H9 (cell line): Measurements from ENCODE around the gene ANKRD13A. TPM values are rescaled to one million over a fixed set of nuclear protein-coding genes. Genes with fewer than 3 reads are reported as not detected.

Source experiments
- DNase-seq: peaks from one replicate; pipeline ENCODE4 v3.0.0-alpha.2; 2017
- H2AFZ ChIP-seq: one replicate; pipeline ENCODE4 v1.6.1; 2013; ENCODE audit warnings: mild to moderate bottlenecking, low read length, control low read depth, moderate library complexity
- H2AK5ac ChIP-seq: 2 replicates; pipeline ENCODE4 v1.6.1; 2013; ENCODE audit warnings: low read length, control low read depth, mixed read lengths; ENCODE audit not compliant: insufficient read length
- H2BK120ac ChIP-seq: one replicate; pipeline ENCODE4 v1.6.1; 2013; ENCODE audit warnings: low read depth, mild to moderate bottlenecking, low read length, control low read depth, inconsistent platforms; ENCODE audit not compliant: poor library complexity, severe bottlenecking
- H2BK12ac ChIP-seq: 2 replicates; pipeline ENCODE4 v1.6.1; 2013; ENCODE audit warnings: low read length, control low read depth, mixed read lengths, low read depth; ENCODE audit not compliant: insufficient read length
- H2BK15ac ChIP-seq: 2 replicates; pipeline ENCODE4 v1.6.1; 2013; ENCODE audit warnings: low read depth, low read length, control low read depth
- H2BK20ac ChIP-seq: one replicate; pipeline ENCODE4 v1.6.1; 2013; ENCODE audit warnings: low read depth, mild to moderate bottlenecking, low read length, control low read depth, inconsistent platforms; ENCODE audit not compliant: poor library complexity, severe bottlenecking
- H2BK5ac ChIP-seq: 2 replicates; pipeline ENCODE4 v1.6.1; 2013; ENCODE audit warnings: low read length, control low read depth, mixed read lengths; ENCODE audit not compliant: insufficient read length
- H3K14ac ChIP-seq: 2 replicates; pipeline ENCODE4 v1.6.1; 2013; ENCODE audit warnings: low read length, control low read depth; ENCODE audit not compliant: insufficient read depth
- H3K18ac ChIP-seq: 2 replicates; pipeline ENCODE4 v1.6.1; 2013; ENCODE audit warnings: low read depth, mild to moderate bottlenecking, mixed read lengths, low read length, control low read depth; ENCODE audit not compliant: insufficient read length
- H3K23ac ChIP-seq: 2 replicates; pipeline ENCODE4 v1.6.1; 2013; ENCODE audit warnings: low read length, control low read depth, mixed read lengths, low read depth; ENCODE audit not compliant: insufficient read length
- H3K23me2 ChIP-seq: 2 replicates; pipeline ENCODE4 v1.6.1; 2013; ENCODE audit warnings: low read depth, mild to moderate bottlenecking, mixed read lengths, low read length, control low read depth; ENCODE audit not compliant: insufficient read length, poor library complexity, severe bottlenecking
- H3K27ac ChIP-seq: 2 replicates; pipeline ENCODE4 v1.5.1; 2013; ENCODE audit warnings: low read length, control low read depth, mixed read lengths, low read depth; ENCODE audit not compliant: insufficient read length
- H3K27me3 ChIP-seq: 2 replicates; pipeline ENCODE4 v1.6.1; 2013; ENCODE audit warnings: low read length, control low read depth, inconsistent platforms; ENCODE audit not compliant: insufficient read depth
- H3K4ac ChIP-seq: 2 replicates; pipeline ENCODE4 v1.6.1; 2013; ENCODE audit warnings: low read depth, mild to moderate bottlenecking, control low read depth, inconsistent platforms, low read length, moderate library complexity
- H3K4me1 ChIP-seq: 2 replicates; pipeline ENCODE4 v1.6.1; 2013; ENCODE audit warnings: low read length, control low read depth, inconsistent platforms; ENCODE audit not compliant: insufficient read depth
- H3K4me2 ChIP-seq: 2 replicates; pipeline ENCODE4 v1.6.1; 2013; ENCODE audit warnings: low read length, control low read depth, mixed read lengths; ENCODE audit not compliant: insufficient read length, insufficient read depth
- H3K56ac ChIP-seq: 2 replicates; pipeline ENCODE4 v1.6.1; 2013; ENCODE audit warnings: low read depth, mild to moderate bottlenecking, mixed read lengths, low read length, control low read depth; ENCODE audit not compliant: insufficient read length
- H3K79me1 ChIP-seq: 2 replicates; pipeline ENCODE4 v1.6.1; 2013; ENCODE audit warnings: low read depth, mild to moderate bottlenecking, moderate library complexity, low read length, control low read depth, inconsistent platforms; ENCODE audit not compliant: insufficient read depth, poor library complexity, severe bottlenecking
- H3K79me2 ChIP-seq: 2 replicates; pipeline ENCODE4 v1.6.1; 2013; ENCODE audit warnings: low read length, control low read depth, inconsistent platforms; ENCODE audit not compliant: insufficient read depth
- H3K9ac ChIP-seq: 2 replicates; pipeline ENCODE4 v1.6.1; 2013; ENCODE audit warnings: low read length, control low read depth, mixed read lengths; ENCODE audit not compliant: insufficient read length; ENCODE audit errors: extremely low read depth
- H3K9me3 ChIP-seq: one replicate; pipeline ENCODE4 v1.6.1; 2013; ENCODE audit warnings: low read depth, low read length, inconsistent platforms; ENCODE audit not compliant: control insufficient read depth
- H3T11ph ChIP-seq: one replicate; pipeline ENCODE4 v1.6.1; 2013; ENCODE audit warnings: mild to moderate bottlenecking, low read length, control low read depth, inconsistent platforms
- H4K20me1 ChIP-seq: one replicate; pipeline ENCODE4 v1.6.1; 2013; ENCODE audit not compliant: control insufficient read depth, insufficient read length, insufficient read depth
- H4K5ac ChIP-seq: 2 replicates; pipeline ENCODE4 v1.6.1; 2013; ENCODE audit warnings: low read depth, mild to moderate bottlenecking, mixed read lengths, low read length, control low read depth; ENCODE audit not compliant: insufficient read length
- H4K8ac ChIP-seq: replicated peaks from 2 replicates; pipeline ENCODE4 v1.6.1; 2013; ENCODE audit warnings: low read length, control low read depth, mixed read lengths, low read depth; ENCODE audit not compliant: insufficient read length
- H4K91ac ChIP-seq: 2 replicates; pipeline ENCODE4 v1.6.1; 2013; ENCODE audit warnings: low read depth, mild to moderate bottlenecking, moderate library complexity, mixed read lengths, low read length, control low read depth; ENCODE audit not compliant: insufficient read length
- H3K27ac Mint-ChIP-seq, 3 experiments: 2 replicates in 2 of 3; 3 replicates in 1 of 3; pipeline ENCODE4 v1.8.0; 2020 to 2021; ENCODE audit warnings: mixed read lengths in 3 of 3, mild to moderate bottlenecking in 1 of 3, moderate library complexity in 1 of 3
- H3K27me3 Mint-ChIP-seq: 2 replicates; pipeline ENCODE4 v1.8.0; 2021; ENCODE audit warnings: low read depth, mild to moderate bottlenecking, moderate library complexity, mixed read lengths
- H3K36me3 Mint-ChIP-seq, 3 experiments: 2 replicates in 2 of 3; 3 replicates in 1 of 3; pipeline ENCODE4 v1.8.0; 2020 to 2021; ENCODE audit warnings: low read depth in 3 of 3, mixed read lengths in 3 of 3; ENCODE audit not compliant: insufficient read depth in 1 of 3
- H3K4me1 Mint-ChIP-seq, 2 experiments: 2 replicates each; pipeline ENCODE4 v1.8.0; 2020; ENCODE audit warnings: mixed read lengths in 2 of 2
- H3K4me3 Mint-ChIP-seq, 2 experiments: 2 replicates in 1 of 2; 3 replicates in 1 of 2; pipeline ENCODE4 v1.8.0; 2020 to 2021; ENCODE audit warnings: mild to moderate bottlenecking in 2 of 2, mixed read lengths in 2 of 2, moderate library complexity in 1 of 2
- H3K9me3 Mint-ChIP-seq, 2 experiments: 2 replicates in 1 of 2; 3 replicates in 1 of 2; pipeline ENCODE4 v1.8.0; 2020; ENCODE audit warnings: mild to moderate bottlenecking in 2 of 2, mixed read lengths in 2 of 2, moderate library complexity in 1 of 2
- WGBS: extraction: QIAGEN DNeasy Blood & Tissue Kit; methylation state at CpG from one replicate; pipeline ENCODE4 v1.1.7; 2013; ENCODE audit warnings: missing lambda C conversion rate, low lambda C conversion rate, mixed read lengths; ENCODE audit not compliant: insufficient read length; ENCODE audit errors: extremely low coverage; 5-methylcytosine and 5-hydroxymethylcytosine counted together
- total RNA-seq: library from RNA; stranded (reverse); gene quantifications from 2 replicates; pipeline ENCODE4 v1.2.1, GENCODE V29; 2021
- TF ChIP-seq, protein P1 (sequence below): fragments of 200-600 bp; sonication (generic); conservative IDR thresholded peaks from 3 replicates; pipeline ENCODE4 v1.8.0; 2021; ENCODE audit warnings: antibody characterized with exemption, mild to moderate bottlenecking

The ANKRD13A gene
- total RNA-seq, 1 experiment from 2014 or later = 18.0 TPM

DNA sequence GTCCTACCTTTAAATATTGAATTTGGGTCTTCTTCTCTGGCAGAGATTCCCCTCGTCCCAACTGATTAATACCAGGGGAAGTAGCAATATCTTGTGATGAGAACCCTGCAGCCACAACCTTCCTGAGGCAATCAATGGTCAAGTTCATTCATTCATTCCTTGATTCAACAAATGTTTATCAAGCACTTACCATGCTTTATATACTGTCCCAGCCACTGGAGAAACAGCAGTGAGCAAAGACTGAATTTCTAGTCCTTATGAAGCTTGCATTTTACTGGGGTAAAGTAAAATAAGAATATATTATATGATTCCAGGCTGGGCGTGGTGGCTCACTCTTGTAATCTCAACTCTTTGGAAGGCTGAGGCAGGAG lies 2.8 kb upstream of the ANKRD13A start:
- peak overlapping the region; percentile 72 to 96 (median 89); a peak in 4 of 7 replicates for H3K27ac Mint-ChIP-seq
- DNase-seq = no peak
- Histone ChIP-seq H2BK5ac (no peak overlapping the region), H3T11ph (no peak overlapping the region), H3K4me2 (peak overlapping the region; percentile 41), H3K9me3 (no peaks in the 10 kb centered on the region), H2BK120ac (no peak overlapping the region), H3K23me2 (peaks cover 16% of the 10 kb centered on the region), H3K4me1 (peaks cover 2% of the 10 kb centered on the region; the same call in 1 of the 2 replicates), H3K79me1 (no peaks in the 10 kb centered on the region), H4K91ac (no peak overlapping the region), H3K18ac (no peak overlapping the region), H2BK15ac (no peak overlapping the region), H3K4ac (no peak overlapping the region), H3K14ac (no peak overlapping the region), H3K27me3 (no peaks in the 10 kb centered on the region), H4K20me1 (peaks cover 3% of the 10 kb centered on the region), H2BK12ac (no peak overlapping the region), H4K8ac (no peak overlapping the region), H3K23ac (no peak overlapping the region), H2AFZ (peak overlapping the region; percentile 80), H2AK5ac (no peak overlapping the region), H3K9ac (no peak overlapping the region), H3K56ac (no peak overlapping the region), H2BK20ac (no peak overlapping the region), H3K79me2 (no peaks in the 10 kb centered on the region), H4K5ac (peak overlapping the region; percentile 86), H3K27ac (no peak overlapping the region)
- H3K36me3 Mint-ChIP-seq = peaks cover 0 to under 1% (median under 1%) of the 10 kb centered on the region in 3 experiments; a peak in 2 of 7 replicates
- H3K4me3 Mint-ChIP-seq = peak overlapping the region; percentile 86 to 93
- TF ChIP-seq, protein P1, sequence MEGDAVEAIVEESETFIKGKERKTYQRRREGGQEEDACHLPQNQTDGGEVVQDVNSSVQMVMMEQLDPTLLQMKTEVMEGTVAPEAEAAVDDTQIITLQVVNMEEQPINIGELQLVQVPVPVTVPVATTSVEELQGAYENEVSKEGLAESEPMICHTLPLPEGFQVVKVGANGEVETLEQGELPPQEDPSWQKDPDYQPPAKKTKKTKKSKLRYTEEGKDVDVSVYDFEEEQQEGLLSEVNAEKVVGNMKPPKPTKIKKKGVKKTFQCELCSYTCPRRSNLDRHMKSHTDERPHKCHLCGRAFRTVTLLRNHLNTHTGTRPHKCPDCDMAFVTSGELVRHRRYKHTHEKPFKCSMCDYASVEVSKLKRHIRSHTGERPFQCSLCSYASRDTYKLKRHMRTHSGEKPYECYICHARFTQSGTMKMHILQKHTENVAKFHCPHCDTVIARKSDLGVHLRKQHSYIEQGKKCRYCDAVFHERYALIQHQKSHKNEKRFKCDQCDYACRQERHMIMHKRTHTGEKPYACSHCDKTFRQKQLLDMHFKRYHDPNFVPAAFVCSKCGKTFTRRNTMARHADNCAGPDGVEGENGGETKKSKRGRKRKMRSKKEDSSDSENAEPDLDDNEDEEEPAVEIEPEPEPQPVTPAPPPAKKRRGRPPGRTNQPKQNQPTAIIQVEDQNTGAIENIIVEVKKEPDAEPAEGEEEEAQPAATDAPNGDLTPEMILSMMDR = no peak
- peaks cover 27 to 30% of the 10 kb centered on the region in 2 experiments for H3K4me1 Mint-ChIP-seq
- WGBS = no CpG with 5 or more reads among the region's 2 CpGs
- no peaks in the 10 kb centered on the region for H3K9me3 Mint-ChIP-seq
- H3K27me3 Mint-ChIP-seq = peaks cover 12% of the 10 kb centered on the region
